Retina (tissue), 1 donor: ENCODE data around the gene PI4K2B.
"Not testable (repeated sequence)": the region's sequence is repeated elsewhere in the genome, so short reads cannot be mapped to it uniquely, and the experiment has no call there.

Experiments
- DNase-seq: peaks from one replicate; pipeline ENCODE4 v3.0.0-alpha.2; 2016

Gene PI4K2B

DNA sequence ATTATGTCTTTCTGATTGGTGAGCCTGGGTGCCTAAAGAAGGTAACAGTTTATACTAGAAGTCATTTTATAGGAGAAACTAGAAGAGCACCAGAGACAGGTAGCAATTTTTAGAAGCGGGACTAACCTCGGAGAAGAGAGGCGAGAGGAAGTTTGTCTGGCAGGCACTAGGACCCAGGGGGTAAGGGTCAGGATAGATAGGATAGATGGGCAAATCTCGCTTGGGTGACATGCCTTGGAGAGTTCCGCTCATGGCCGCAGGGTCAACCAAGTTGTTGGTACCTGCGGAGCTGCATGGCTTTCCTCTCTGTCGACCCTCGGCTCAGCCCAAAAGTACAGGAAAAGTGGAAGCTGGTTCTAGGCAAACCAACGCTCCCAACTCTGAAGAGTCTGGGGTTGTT is 11.3 kb downstream of the PI4K2B start:
- DNase-seq: no peak

DNA sequence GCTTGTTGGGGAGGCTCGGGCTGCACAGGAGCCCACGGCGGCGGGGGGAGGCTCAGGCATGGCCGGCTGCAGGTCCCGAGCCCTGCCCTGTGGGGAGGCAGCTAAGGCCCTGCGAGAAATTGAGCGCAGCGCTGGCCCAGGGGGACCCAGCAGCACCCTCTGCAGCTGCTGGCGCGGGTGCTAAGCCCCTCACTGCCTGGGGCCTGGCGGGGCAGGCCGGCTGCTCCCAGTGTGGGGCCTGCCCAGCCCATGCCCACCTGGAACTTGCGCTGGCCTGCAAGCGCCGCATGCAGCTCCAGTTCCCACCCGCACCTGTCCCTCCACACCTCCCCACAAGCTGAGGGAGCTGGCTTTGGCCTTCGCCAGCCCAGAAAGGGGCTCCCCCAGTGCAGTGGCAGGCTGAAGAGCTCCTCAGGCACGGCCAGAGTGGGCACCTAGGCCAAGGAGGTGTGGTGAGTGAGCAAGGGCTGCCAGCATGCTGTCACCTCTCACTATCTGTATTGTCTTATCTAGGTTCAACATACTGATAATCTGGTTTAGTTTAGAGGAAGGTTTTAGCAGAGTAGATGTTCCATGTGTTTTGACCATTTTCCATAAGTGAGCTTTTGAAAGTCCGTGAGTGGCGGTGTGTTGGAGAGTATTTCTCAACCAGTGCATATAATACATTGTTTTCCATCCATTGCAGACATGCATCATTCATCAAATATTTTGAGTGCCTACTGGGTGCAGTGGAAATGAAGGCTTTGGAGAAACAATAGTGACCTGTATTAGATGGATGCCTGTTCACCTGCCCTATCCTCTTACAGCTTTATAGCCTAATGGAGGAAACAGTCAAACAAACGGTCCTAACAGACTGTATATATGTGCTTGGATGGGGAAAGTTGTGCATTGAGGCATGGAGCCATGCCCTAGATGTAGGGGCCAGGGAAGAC is 13.1 kb downstream of the PI4K2B start:
- DNase-seq: no peak

DNA sequence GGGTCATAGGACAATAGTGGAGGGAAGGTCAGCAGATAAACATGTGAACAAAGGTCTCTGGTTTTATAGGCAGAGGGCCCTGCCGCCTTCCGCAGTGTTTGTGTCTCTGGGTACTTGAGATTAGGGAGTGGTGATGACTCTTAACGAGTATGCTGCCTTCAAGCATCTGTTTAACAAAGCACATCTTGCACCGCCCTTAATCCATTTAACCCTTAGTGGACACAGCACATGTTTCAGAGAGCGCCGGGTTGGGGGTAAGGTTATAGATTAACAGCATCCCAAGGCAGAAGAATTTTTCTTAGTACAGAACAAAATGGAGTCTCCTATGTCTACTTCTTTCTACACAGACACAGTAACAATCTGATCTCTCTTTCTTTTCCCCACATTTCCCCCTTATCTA is 15.0 kb downstream of the PI4K2B start:
- DNase-seq: not testable (repeated sequence)

DNA sequence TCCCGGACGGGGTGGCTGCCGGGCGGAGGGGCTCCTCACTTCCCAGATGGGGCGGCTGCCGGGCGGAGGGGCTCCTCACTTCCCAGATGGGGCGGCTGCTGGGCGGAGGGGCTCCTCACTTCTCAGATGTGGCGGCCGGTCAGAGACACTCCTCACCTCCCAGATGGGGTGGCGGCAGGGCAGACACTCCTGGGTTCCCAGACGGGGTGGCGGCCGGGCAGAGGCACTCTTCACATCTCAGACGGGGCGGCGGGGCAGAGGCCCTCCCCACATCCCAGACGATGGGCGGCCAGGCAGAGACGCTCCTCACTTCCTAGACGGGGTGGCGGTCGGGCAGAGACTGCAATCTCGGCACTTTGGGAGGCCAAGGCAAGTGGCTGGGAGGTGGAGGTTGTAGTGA is 15.7 kb downstream of the PI4K2B start:
- DNase-seq: not testable (repeated sequence)

DNA sequence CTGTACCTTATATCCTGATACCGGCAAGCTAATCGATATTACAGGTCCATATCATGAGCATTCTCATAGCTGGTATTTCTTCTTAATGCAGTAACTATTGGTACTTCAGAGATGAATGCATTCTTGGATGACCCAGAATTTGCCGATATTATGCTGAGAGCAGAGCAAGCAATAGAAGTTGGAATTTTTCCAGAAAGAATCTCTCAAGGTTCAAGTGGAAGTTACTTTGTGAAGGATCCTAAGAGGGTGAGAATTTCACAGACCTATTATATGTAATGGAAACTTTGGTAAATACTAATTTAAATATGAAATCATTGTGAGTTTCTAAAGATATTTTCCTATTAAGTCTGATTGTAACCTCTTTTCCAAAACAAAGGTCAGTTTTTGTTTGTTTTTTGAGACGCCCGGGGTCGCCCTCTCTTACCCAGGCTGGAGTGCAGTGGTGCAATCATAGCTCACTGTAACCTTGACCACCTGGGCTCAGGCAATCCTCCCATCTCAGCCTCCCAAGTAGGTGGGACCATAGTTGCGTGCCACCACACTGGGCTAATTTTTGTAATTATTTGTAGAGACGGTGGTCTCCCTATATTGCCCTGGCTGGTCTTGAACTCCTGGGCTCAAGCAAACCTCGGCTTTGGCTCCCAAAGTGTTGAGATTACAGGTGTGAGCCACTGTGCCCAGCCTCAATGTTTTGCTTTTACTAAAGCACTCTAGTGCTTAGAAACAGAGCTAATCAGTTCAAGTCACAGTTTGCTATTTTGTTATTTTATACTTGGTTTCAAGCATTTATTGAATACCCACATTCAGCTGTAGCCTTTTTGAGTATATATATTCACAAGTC is 18.6 kb downstream of the PI4K2B start:
- DNase-seq: no peak

DNA sequence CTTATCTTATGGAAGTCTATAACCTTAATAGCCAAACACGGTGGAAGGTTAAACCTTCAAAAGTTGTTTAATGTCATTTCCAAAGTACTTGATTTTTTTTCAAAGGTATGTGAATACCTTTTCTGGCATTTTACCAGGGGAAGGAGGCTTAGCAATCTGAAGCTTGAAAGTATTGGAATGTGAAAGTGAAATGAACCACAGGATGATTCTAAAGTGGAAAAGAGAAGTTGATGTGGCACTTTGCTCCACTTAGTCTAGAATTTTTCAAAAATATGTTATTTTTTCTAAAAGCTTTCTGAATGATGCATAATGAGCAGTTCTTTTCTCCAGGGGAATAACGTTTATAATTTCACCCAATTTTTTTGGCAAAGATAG is 19.2 kb downstream of the PI4K2B start:
- no peak for DNase-seq

DNA sequence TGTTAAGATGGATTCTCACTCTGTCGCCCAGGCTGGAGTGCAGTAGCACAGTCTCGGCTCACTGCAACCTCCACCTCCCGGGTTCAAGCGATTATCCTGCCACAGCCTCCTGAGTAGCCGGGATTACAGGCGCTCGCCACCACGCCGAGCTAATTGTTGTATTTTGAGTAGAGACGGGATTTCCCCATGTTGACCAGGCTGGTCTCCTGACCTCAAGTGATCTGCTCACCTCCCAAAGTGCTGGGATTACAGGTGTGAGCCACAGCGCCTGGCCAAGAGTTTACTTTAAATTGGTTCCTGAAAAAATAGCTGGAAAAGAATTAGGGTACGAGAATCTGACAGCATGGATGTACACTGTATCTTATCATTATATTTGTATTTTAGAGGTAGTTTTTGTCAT is 20.0 kb downstream of the PI4K2B start:
- DNase-seq: not testable (repeated sequence)

DNA sequence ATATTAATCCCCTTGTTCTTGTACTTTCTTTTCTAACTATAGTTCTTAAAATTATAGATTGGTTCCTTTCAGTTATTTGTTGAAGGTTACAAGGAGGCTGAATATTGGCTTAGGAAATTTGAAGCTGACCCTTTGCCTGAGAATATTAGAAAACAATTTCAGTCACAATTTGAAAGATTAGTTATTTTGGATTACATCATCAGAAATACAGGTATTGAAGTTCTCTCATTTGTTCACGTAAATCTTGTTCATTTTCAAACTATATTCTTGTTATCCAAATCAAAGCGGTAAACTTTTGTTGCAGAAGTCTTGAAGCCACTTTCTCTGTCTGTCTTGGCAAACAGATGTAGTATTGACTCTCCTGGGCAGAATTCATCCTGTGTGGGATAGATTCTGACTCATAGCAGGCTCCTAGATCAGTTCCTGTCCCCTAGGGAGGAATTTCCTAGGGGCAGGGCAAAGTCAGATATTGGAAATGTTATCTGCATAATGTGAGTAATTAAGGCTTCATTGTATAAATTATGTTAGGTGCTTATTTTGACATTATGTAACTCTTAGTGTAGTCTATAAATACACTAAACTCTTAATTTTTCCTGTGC is 25.2 kb downstream of the PI4K2B start:
- no peak for DNase-seq

DNA sequence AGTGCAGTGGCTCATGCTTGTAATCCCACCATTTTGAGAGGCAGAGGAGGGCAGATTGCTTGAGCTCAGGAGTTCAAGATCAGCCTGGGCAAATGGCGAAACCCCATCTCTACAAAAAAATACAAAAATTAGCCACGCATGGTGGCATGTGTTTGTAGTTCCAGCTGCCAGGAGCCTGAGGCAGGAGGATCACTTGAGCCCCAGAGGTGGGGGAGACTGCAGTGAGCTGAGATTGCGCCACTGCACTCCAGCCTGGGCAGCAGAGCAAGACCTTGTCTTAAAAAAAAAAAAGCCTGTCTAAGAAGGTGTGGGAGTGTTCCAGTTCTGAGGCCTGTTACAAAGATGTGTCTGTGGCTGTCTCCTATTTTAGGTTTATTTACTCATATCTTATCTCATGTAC is 38.0 kb downstream of the PI4K2B start:
- no peak for DNase-seq

DNA sequence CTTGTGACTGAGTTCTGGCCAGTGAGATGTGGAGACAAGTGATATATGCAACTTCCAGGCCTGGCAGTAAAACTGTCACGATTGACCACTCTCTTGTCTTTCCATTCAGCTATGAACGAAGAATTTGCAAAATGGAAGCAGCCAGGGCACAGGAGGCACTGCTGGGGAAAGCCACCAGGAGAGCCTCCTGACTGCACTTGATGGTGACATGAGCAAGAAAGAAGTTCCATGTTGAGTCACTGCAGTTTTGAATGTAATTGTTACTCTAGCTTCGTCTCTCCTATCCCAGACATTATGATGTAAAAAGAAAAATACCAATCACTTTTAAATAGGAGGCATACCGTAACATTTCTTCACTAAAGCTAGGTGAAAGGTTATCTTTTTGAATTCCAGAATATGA is 46.4 kb downstream of the PI4K2B start:
- DNase-seq: no peak

DNA sequence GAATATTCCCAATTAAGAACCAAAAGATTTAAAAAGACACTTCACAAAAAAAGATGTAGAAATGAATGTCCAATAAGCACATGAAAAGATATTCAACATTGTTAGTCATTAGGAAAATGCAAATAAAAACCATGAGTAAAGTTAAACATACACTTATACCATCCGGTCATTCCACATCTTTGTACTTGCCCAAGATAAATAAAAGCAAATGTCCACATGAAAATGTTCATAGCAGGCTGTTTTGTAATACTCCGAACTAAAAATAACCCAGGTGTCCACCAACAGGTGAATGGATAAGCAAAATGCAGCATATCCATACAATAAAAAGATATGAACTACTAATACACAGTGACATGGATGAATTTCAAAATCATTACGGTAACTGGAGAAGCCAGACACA is 50.1 kb downstream of the PI4K2B start:
- DNase-seq: no peak

DNA sequence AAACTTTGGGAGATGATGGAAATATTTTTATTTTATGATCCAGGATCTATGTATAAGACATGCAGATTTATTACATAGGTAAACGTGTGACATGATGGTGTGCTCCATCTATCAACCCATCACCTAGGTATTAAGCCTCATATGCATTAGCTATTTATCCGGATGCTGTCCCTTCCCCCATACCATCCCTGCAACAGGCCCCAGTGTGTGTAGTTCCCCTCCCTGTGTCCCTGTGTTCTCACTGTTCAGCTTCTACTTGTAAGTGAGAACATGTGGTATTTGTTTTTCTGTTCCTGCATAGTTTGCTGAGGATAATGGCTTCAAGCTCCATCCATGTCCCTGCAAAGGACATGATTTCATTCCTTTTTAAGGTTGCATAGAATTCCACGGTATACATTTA is 50.6 kb downstream of the PI4K2B start:
- DNase-seq: no peak

DNA sequence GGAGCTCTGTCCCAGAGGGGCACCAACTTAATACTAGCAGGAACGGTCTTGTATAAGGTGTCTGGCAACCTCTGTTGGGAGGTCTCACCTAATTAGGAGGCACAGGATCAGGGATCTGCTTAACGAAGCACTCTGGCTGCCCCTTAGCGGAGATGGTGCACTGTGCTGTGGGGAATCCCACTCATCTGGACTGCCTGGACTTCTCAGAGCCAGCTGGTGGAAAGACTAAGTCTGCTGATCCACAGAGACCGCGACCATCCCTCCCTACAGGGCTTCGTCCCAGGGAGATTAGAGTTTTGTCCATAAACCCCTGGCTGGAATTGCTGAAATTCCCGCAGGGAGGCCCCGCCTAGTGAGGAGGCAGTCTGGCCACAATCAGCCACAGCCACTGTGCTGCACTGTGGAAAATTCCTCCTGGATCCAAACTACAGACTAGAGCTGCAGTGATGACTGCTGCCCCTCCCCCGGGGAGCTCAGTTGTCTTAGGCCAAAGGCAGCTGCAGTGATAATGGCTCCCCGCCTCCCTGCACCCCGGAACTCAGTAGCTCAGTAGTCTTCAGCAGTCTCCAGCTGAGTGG is 56.7 kb downstream of the PI4K2B start:
- no peak for DNase-seq

DNA sequence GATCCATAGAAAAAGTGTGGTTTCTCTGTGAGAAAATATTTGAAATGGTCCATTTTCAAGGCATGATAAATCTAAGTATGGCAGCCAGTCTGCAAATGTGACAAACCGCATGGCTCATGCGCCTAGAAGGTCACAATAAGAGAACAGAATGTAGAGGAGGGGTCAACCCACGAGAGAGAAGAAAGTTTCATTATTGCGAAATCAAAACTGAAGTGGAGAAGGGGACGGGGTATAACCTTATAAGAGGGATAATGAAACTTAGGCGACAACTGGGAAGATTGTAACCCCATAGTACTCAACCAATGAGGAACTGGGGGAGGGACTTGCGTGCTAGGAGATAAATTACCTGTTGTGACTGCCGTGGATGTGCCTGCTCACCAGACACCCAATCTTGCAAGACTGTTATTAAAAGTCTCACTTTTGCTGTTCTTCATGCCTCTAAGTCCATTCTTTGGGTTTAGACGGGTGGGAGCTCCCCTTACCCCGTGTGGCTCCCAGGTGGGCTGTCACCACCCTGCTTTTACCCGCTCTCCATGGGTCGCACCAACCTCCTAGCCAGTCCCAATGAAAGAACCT is 57.4 kb downstream of the PI4K2B start:
- no peak for DNase-seq

DNA sequence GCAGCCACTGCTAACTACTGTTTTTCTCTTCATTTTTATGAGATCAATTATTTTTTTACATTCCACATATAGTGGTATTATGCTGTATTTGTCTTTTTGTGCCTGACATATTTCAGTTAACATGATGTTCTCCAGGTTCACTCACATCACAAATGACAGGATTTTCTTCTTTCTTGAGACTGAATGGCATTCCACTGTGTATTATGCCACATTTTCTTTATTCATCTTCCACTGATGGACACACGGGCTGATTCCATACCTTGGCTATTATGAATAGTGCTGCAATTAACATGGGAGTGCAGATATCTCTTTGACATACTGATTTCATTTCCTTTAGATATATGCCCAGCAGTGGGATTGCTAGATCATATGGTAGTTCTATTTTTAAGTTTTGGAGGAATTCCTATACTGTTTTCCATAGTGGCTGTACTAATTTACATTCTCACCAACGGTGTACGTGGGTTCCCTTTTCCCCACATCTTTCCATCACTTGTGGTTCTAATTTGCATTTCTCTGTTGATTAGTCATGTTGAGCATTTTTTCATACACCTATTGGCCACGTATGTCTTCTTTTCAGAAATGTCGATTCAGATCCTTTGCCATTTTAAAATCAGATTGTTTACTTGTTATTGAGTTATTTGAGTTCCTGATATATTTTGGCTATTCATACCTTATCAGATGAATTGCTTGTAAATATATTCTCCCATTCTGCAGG is 63.9 kb downstream of the PI4K2B start:
- DNase-seq: no peak

DNA sequence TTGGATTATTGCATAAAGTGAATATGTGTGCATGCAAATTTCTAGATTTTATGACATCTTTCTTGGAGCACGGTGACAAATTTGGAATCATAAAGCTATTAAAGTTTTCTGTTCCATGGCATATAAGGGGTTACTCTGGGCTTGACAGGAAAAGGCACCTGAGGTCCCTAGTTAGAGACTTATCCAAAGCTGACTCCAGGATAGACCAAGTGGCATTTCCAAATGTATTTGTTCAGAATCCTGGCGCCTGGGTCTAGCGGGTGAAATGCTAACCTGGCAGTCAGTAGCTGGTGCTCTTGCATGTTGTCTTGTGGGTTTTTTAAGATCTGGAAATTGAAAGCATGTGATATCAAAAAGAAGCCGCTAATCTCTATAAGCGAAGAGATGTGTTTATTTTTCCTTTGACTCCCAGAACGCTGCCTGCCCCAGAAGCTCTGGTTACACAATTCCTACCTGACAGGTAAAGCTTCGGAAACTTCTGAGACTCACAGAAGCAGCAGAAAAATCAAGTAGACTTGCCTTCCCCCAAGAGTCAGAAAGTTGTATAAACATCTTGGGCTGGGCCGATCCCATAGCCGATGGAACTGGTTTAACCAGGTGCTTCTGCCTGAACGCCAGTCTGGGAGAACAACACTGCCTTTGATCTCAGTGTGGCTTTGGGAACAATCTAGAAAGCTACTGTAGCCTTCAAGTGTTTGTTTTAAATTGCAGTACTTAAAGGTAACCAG is 65.8 kb downstream of the PI4K2B start:
- no peak for DNase-seq

DNA sequence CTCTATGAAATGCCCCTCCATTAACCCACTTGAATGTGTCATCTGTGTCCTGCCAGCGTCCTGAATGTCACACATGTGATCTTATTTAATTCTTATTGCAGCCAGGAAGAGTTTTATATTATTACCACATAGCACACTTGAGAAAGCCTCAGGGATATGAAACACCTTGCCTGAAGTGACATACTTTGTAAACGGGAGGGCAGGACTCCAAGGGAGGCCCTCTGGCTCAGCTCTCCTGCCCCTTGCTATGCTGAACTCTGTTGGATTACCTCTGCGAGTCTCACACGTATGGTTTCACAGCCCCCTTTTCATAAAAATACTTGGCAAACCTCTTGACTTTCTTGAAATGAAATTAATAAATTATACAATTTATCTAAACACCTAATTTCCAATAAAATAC is 67.6 kb downstream of the PI4K2B start:
- no peak for DNase-seq

DNA sequence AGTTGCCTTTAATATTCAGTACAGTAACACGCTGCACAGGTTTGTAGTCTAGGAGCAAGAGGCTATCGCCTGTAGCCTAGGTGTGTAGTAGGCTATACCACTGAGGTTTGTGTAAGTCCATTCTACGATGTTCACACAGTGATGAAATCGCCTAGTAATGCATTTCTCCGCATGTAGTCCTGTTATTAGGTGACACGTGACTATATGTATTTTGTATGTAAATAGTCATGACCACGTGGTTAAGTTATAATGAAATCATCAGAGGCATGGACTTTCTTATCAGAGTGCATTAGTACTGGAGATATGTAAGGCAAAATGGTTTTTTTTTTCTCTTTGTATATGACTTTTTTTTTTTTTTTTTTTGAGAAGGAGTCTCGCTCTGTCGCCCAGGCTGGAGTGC is 68.8 kb downstream of the PI4K2B start:
- no peak for DNase-seq

DNA sequence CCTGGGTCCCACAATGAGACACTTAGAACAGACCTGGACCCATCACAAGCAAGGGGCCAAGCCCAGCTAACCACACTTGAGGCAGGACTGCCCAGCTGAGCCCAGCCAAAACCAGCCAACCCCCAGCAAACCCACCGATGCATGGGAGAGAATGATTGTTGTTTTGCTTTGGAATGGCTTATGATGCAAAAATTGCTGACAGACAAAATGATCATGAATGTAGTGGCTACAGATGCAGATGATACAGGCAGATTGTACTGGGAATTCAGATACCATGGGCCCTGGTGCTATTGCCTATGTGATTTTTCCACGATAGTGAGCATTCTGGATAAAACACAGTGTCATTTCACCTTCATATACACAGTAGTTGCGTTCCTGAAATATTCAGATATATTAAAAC is 69.7 kb downstream of the PI4K2B start:
- no peak for DNase-seq

DNA sequence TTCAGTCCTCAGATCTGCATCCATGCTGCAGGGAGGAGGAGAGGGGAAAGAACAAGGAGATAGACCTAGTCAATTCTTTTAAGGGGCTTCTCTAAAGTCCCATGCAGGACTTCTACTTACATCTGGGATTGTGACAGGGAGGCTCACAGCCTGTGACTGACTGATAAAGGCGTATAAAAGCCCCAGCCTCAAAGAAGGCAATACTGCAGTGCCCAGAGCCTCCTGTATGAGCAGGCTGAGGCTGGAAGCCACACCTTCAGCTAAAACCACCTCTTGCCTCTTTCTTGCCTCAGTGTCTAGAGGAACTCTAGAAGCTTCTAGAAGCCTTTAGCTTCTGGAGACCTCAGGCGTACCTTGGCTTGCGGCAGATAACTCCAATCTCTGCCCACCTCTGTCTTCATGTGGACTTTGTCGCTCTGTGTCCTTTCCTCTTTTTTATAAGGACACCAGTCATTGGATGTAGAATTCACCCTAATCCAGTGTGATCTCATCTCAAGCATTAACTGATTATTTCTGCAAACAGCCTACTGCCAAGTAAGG is 72.8 kb downstream of the PI4K2B start:
- no peak for DNase-seq

DNA sequence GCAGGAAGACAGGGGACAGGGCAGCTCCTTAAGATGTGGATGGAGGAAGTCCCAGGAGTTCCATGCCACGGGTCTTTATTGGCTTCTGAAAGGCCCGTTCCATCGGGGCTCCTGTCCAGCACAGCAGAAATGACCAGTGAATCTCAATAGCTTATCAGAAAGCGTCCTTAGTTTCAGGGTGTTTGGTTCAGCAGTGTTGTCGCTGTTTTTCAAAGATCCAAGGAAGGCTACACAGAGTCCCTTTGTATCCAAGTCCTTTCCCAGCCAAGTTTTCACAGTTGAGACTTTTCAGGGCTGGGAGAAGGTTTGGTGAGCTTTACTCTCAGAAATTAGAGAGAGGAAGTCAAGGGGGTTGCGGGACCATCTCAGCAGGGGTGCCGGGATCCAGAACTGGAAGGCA is 73.8 kb downstream of the PI4K2B start:
- no peak for DNase-seq
